ENCODE measurements around the gene TSHZ1. TPM values are rescaled to one million over a fixed set of nuclear protein-coding genes. Genes with fewer than 3 reads are reported as not detected.

The TSHZ1 gene
- total and polyA plus RNA-seq, 2 donors from 2014 or later = 7.0 to 31.3 TPM

DNA sequence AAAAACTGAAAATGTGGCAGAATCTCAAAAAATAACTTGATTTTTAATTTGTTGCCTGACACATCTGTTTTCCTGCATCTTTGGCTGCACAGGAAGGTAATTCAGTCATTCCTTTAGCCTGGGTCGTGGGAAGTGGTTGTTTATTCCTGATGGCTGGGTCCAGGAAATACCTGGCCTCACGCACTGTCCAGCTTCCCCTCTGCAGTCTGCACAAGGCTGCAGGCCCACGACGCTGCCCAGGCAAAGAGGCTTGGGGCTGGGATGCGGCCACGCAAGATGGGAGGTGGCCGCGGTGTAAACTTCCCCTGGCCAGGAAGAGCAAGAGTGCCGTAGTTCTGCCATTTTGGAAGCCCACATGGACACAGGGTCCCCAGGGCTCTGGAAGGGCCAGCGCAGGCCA, 28.2 kb downstream of the TSHZ1 start:
- Histone ChIP-seq H3K4me3 (ENCODE audit: low read length in 3 of 3) (no peak overlapping the region), H3K4me1 (ENCODE audit: control insufficient read depth in 2 of 3, insufficient read depth in 2 of 3, low read depth in 1 of 3, low read length in 3 of 3) (peaks cover 0 to 3% (median 2%) of the 10 kb centered on the region in 3 donors), H3K36me3 (ENCODE audit: control insufficient read depth in 2 of 3, insufficient read depth in 3 of 3, low read length in 3 of 3) (no peaks in the 10 kb centered on the region), H3K9me3 (ENCODE audit: control insufficient read depth in 2 of 3, insufficient read depth in 1 of 3, low read length in 3 of 3) (no peaks in the 10 kb centered on the region), H3K9ac (ENCODE audit: low read length in 3 of 3) (no peak overlapping the region), H3K27ac (ENCODE audit: low read depth in 2 of 2, low read length in 2 of 2) (no peak overlapping the region), H3K27me3 (ENCODE audit: control insufficient read depth, insufficient read depth, low read length) (no peaks in the 10 kb centered on the region)
- FAIRE-seq (no peak), DNase-seq (no peak)
- intact Hi-C loops (cut with DNase I) = no loop called here
- TF ChIP-seq, protein P1, sequence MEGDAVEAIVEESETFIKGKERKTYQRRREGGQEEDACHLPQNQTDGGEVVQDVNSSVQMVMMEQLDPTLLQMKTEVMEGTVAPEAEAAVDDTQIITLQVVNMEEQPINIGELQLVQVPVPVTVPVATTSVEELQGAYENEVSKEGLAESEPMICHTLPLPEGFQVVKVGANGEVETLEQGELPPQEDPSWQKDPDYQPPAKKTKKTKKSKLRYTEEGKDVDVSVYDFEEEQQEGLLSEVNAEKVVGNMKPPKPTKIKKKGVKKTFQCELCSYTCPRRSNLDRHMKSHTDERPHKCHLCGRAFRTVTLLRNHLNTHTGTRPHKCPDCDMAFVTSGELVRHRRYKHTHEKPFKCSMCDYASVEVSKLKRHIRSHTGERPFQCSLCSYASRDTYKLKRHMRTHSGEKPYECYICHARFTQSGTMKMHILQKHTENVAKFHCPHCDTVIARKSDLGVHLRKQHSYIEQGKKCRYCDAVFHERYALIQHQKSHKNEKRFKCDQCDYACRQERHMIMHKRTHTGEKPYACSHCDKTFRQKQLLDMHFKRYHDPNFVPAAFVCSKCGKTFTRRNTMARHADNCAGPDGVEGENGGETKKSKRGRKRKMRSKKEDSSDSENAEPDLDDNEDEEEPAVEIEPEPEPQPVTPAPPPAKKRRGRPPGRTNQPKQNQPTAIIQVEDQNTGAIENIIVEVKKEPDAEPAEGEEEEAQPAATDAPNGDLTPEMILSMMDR (IDR thresholded peaks at IDR 0.05; ENCODE audit: borderline replicate concordance, extremely low read depth, insufficient read depth) = no peak

GRCh38 chr18:75240433-75240832, 29.8 kb downstream of the TSHZ1 start:
- FAIRE-seq = no peak

DNA sequence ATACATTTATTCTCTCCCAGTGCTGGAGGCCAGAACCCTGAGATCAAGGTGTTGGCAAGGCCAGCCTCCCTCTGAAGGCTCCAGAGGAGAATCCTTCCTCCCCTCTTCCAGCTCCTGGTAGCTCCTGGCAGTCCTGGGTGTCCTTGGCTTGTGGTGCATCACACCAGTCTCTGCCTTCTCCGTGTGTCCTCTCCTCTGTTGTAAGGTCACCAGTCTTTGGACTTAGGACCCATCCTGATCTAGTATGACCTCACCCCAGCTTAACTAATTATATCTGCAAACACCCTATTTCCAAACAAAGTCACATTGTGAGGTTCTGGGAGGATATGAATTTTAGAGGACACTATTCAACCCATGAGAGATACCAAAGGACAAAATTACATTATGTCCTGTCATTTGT, 31.1 kb downstream of the TSHZ1 start:
- Histone ChIP-seq H3K9me3 (ENCODE audit: control insufficient read depth in 2 of 3, insufficient read depth in 1 of 3, low read length in 3 of 3) (no peaks in the 10 kb centered on the region), H3K36me3 (ENCODE audit: control insufficient read depth in 2 of 3, insufficient read depth in 3 of 3, low read length in 3 of 3) (no peaks in the 10 kb centered on the region), H3K27me3 (ENCODE audit: control insufficient read depth, insufficient read depth, low read length) (no peaks in the 10 kb centered on the region), H3K9ac (ENCODE audit: low read length in 3 of 3) (no peak overlapping the region), H3K27ac (ENCODE audit: low read depth in 2 of 2, low read length in 2 of 2) (no peak overlapping the region), H3K4me1 (ENCODE audit: control insufficient read depth in 2 of 3, insufficient read depth in 2 of 3, low read depth in 1 of 3, low read length in 3 of 3) (peaks cover 2 to 8% (median 7%) of the 10 kb centered on the region in 3 donors), H3K4me3 (ENCODE audit: low read length in 3 of 3) (no peak overlapping the region)
- FAIRE-seq (no peak), DNase-seq (no peak)
- intact Hi-C loops (cut with DNase I) = no loop called here
- TF ChIP-seq, protein P1 (IDR thresholded peaks at IDR 0.05; ENCODE audit: borderline replicate concordance, extremely low read depth, insufficient read depth) = no peak

More at GRCh38 chr18:75240433-75240832, 29.8 kb downstream of the TSHZ1 start:
- no peaks in the 10 kb centered on the region for H3K9me3 ChIP-seq (ENCODE audit: control insufficient read depth in 2 of 3, insufficient read depth in 1 of 3, low read length in 3 of 3)
- no peaks in the 10 kb centered on the region for H3K36me3 ChIP-seq (ENCODE audit: control insufficient read depth in 2 of 3, insufficient read depth in 3 of 3, low read length in 3 of 3)
- no peak overlapping the region for H3K9ac ChIP-seq (ENCODE audit: low read length in 3 of 3)
- intact Hi-C loops (cut with DNase I) = no loop called here
- TF ChIP-seq, protein P1 (IDR thresholded peaks at IDR 0.05; ENCODE audit: borderline replicate concordance, extremely low read depth, insufficient read depth) = no peak
- no peak for DNase-seq
- H3K4me3 ChIP-seq (ENCODE audit: low read length in 3 of 3) = no peak overlapping the region
- H3K4me1 ChIP-seq (ENCODE audit: control insufficient read depth in 2 of 3, insufficient read depth in 2 of 3, low read depth in 1 of 3, low read length in 3 of 3) = peaks cover 0 to 7% (median 6%) of the 10 kb centered on the region in 3 donors
- no peaks in the 10 kb centered on the region for H3K27me3 ChIP-seq (ENCODE audit: control insufficient read depth, insufficient read depth, low read length)
- no peak overlapping the region for H3K27ac ChIP-seq (ENCODE audit: low read depth in 2 of 2, low read length in 2 of 2)
